Endothelial cell of umbilical vein (primary cell): ENCODE results near the gene NAA10. TPM values are rescaled to one million over a fixed set of nuclear protein-coding genes. Genes with fewer than 3 reads are reported as not detected.

Experiments
- BruUV-seq: library from RNA; stranded (reverse); fragments of 400-500 nt; replicated peaks from 2 replicates; lab custom pipeline; 2021; lab: Mats Ljungman, UMichigan
- CTCF ChIA-PET: fragments of 300-600, 350-600 bp; sonication (Branson Sonifier 250); formaldehyde crosslinking; loops from one replicate; lab custom pipeline; 2021; ENCODE audit warnings: antibody characterized with exemption, inconsistent platforms; lab: Charles Lee
- POLR2A ChIA-PET: fragments of 300-600, 350-600 bp; sonication (Branson Sonifier 250); formaldehyde crosslinking; loops from one replicate; lab custom pipeline; 2021; ENCODE audit warnings: antibody characterized with exemption, inconsistent platforms; lab: Charles Lee
- DNase-seq: peaks from one replicate; pipeline ENCODE4 v3.0.0-alpha.2; 2011; ENCODE audit warnings: low read depth, low spot score
- FAIRE-seq: peaks from 2 replicates; lab custom pipeline; 2011; peaks lifted over from hg19 to GRCh38; lab: Jason Lieb, UNC
- H2AFZ ChIP-seq: 2 replicates; pipeline ENCODE4 v1.6.0; 2012; ENCODE audit warnings: low read depth, low read length, control low read depth, inconsistent platforms
- H3K27ac ChIP-seq: 2 replicates; pipeline ENCODE4 v1.5.1; 2011; ENCODE audit warnings: low read depth, mild to moderate bottlenecking, control low read depth, low read length, moderate library complexity; ENCODE audit not compliant: insufficient read depth
- H3K27me3 ChIP-seq, 2 experiments: 2 replicates each; pipeline versions ENCODE4 v1.6.0 to v1.6.1; 2011; ENCODE audit warnings: low read length in 2 of 2, mixed read lengths in 1 of 2; ENCODE audit not compliant: control insufficient read depth in 2 of 2, insufficient read depth in 2 of 2
- H3K36me3 ChIP-seq, 2 experiments: 2 replicates in 1 of 2; 3 replicates in 1 of 2; pipeline ENCODE4 v1.5.1; 2011; ENCODE audit warnings: low read length in 2 of 2, mild to moderate bottlenecking in 1 of 2, moderate library complexity in 1 of 2; ENCODE audit not compliant: control insufficient read depth in 2 of 2, insufficient read depth in 2 of 2; ENCODE audit errors: extremely low read depth in 1 of 2
- H3K4me1 ChIP-seq: 3 replicates; pipeline ENCODE4 v1.5.1; 2011; ENCODE audit warnings: mild to moderate bottlenecking, low read length; ENCODE audit not compliant: control insufficient read depth, insufficient read depth; ENCODE audit errors: extremely low read depth
- H3K4me2 ChIP-seq: 2 replicates; pipeline ENCODE4 v1.6.1; 2011; ENCODE audit warnings: low read length, control low read depth, mixed read lengths; ENCODE audit not compliant: insufficient read depth
- H3K4me3 ChIP-seq, 3 experiments: fragments of 200-600 bp in 1 of 3; sonication (generic), shearing (Covaris generic) in 1 of 3; replicated peaks in 1 of 3; 2 replicates each; pipeline ENCODE4 v1.5.1; 2011 to 2016; ENCODE audit warnings: control low read depth in 3 of 3, low read length in 3 of 3, mild to moderate bottlenecking in 2 of 3, inconsistent platforms in 1 of 3, low read depth in 1 of 3, moderate library complexity in 1 of 3; ENCODE audit not compliant: insufficient read depth in 1 of 3
- H3K79me2 ChIP-seq: 2 replicates; pipeline ENCODE4 v1.6.0; 2012; ENCODE audit warnings: low read length, inconsistent platforms; ENCODE audit not compliant: control insufficient read depth, insufficient read depth
- H3K9ac ChIP-seq: replicated peaks from 2 replicates; pipeline ENCODE3; 2011; ENCODE audit warnings: low read length, control low read depth; ENCODE audit not compliant: insufficient read depth; ENCODE audit errors: extremely low read depth
- H3K9me1 ChIP-seq: replicated peaks from 3 replicates; pipeline ENCODE4 v1.6.0; 2011; ENCODE audit warnings: mild to moderate bottlenecking, low read length; ENCODE audit not compliant: control insufficient read depth, insufficient read depth; ENCODE audit errors: extremely low read depth
- H3K9me3 ChIP-seq: replicated peaks from 2 replicates; pipeline ENCODE4 v1.5.1; 2012; ENCODE audit warnings: low read length, inconsistent platforms; ENCODE audit not compliant: control insufficient read depth, insufficient read depth
- H4K20me1 ChIP-seq: replicated peaks from 2 replicates; pipeline ENCODE3; 2011; ENCODE audit warnings: mild to moderate bottlenecking, low read length; ENCODE audit not compliant: control insufficient read depth, insufficient read depth; ENCODE audit errors: extremely low read depth
- EZH2 ChIP-seq: IDR thresholded peaks from 2 replicates; pipeline ENCODE4 v1.6.1; 2012; ENCODE audit warnings: borderline replicate concordance, low read depth, mild to moderate bottlenecking, moderate library complexity, low read length, inconsistent platforms; ENCODE audit not compliant: severe bottlenecking
- FOS ChIP-seq: IDR thresholded peaks from 2 replicates; pipeline ENCODE4 v1.6.1; 2011; ENCODE audit warnings: mild to moderate bottlenecking, low read length, moderate library complexity, borderline replicate concordance; ENCODE audit not compliant: insufficient read depth
- JUN ChIP-seq: IDR thresholded peaks from 2 replicates; pipeline ENCODE4 v1.6.1; 2011; ENCODE audit warnings: borderline replicate concordance, low read depth; ENCODE audit not compliant: insufficient read length, insufficient read depth
- MAX ChIP-seq: IDR thresholded peaks from 2 replicates; pipeline ENCODE4 v1.6.1; 2011; ENCODE audit not compliant: insufficient read depth, insufficient read length
- MYC ChIP-seq: IDR thresholded peaks from one replicate; pipeline ENCODE4 v1.6.1; 2011; ENCODE audit warnings: mild to moderate bottlenecking, low read depth, low read length
- POLR2AphosphoS5 ChIP-seq: IDR thresholded peaks from 2 replicates; pipeline ENCODE4 v1.6.1; 2012; ENCODE audit warnings: low read depth, mild to moderate bottlenecking, control low read depth, low read length, moderate library complexity; ENCODE audit not compliant: insufficient read depth
- dilution Hi-C: fragments of 300-500 bp; cut with MboI; formaldehyde crosslinking; loops from one replicate; pipeline ENCODE4 v1.15.0; 2019; ENCODE audit warnings: low sequenced_read_pairs; ENCODE audit not compliant: extremely low pct_ligation_motif_present
- intact Hi-C: fragments of 100-400 bp; cut with micrococcal nuclease; formaldehyde crosslinking; loops from one replicate; pipeline ENCODE4 v1.10.0; 2022
- polyA plus RNA-seq, 4 experiments: library from polyadenylated mRNA; depleted of rRNA in 3 of 4; stranded (reverse) in 3 of 4; unstranded in 1 of 4; fragments of >200 nt; gene quantifications; 2 replicates each; pipeline versions ENCODE4 v1.2.1 to v1.2.3, GENCODE V29; 2011 to 2012; ENCODE audit warnings: missing spikeins in 1 of 4
- total RNA-seq: library from RNA; stranded (reverse); gene quantifications from 2 replicates; pipeline ENCODE4 v1.2.3, GENCODE V29; 2021

NAA10 gene
- total and polyA plus RNA-seq, 2 donors (not counting 3 experiments of a cell fraction or from before 2014, with no cell fraction given), result 141 to 144 TPM

GRCh38 chrX:153971450-153972367 is 36.9 kb upstream of the NAA10 start, which contains the start of gene HCFC1:
Gene HCFC1, minus strand, starts transcription at chrX:153971818. Its CDS starts 978 bp downstream, at chrX:153970840.
- Histone ChIP-seq H3K4me3 (peak within 1 kb of the TSS; percentile 47 to 76 (median 74)), H3K27ac (peak within 1 kb of the TSS; percentile 98), H2AFZ (no peak within 1 kb of the TSS), H3K36me3 (no peaks in the 10 kb centered on the region), H3K79me2 (peaks cover 46% of the 10 kb centered on the region), H3K4me1 (peaks cover 45% of the 10 kb centered on the region), H3K9ac (peak within 1 kb of the TSS; percentile 97), H4K20me1 (no peaks in the 10 kb centered on the region), H3K27me3 (no peaks in the 10 kb centered on the region), H3K9me1 (no peaks in the 10 kb centered on the region), H3K4me2 (peak within 1 kb of the TSS; percentile 37), H3K9me3 (no peaks in the 10 kb centered on the region)
- DNase-seq (peak; percentile 87), FAIRE-seq (peak; percentile 97)
- ChIA-PET POLR2A (interaction anchor here (1.3 kb wide), 1 partner anchor 47 kb away, joined by 3 read pairs; no protein-coding TSS in a partner anchor), CTCF (interaction anchor here (1.0 to 1.2 kb wide), 3 partner anchors 9 to 403 kb away, joined by 3 read pairs; partner anchors contain the start of gene FLNA)
- intact Hi-C loops, result loop anchor here (1.0 kb wide), 4 partner anchors 43 to 407 kb away; partner anchors contain the start of genes IRAK1 and MECP2
- dilution Hi-C loops, result no loop called here
- TF ChIP-seq POLR2AphosphoS5, result peak; percentile 20
- peak; percentile 27 for TF ChIP-seq JUN
- TF ChIP-seq FOS, result no peak
- BruUV-seq, result TSS peak; percentile 80

DNA sequence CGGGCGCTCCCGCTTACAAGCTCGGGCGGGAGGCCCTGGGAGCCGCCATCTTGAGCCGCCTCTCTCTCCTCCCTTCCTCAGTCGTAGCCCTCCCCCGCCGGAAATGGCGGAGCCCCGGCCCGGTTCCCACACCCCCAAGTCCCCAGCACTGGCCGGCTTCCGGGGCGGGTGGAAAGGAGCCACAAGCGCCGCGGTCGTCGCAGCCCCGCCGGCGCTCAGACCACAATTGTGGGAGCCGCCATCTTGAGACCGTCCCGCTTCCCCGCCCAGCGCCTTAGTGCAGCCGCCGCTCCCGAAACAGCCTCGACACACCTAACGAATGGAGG is 36.2 kb upstream of the NAA10 start:
- Histone ChIP-seq H3K27me3 (no peaks in the 10 kb centered on the region), H3K4me2 (peak overlapping the region; percentile 37), H4K20me1 (no peaks in the 10 kb centered on the region), H3K79me2 (peaks cover 52% of the 10 kb centered on the region), H3K27ac (peak overlapping the region; percentile 98), H3K9me1 (no peaks in the 10 kb centered on the region), H2AFZ (no peak overlapping the region), H3K4me3 (peak overlapping the region; percentile 47 to 76 (median 74)), H3K36me3 (no peaks in the 10 kb centered on the region), H3K4me1 (peaks cover 45% of the 10 kb centered on the region), H3K9ac (peak overlapping the region; percentile 97), H3K9me3 (no peaks in the 10 kb centered on the region)
- POLR2A ChIA-PET, result interaction anchor here (0.8 to 1.3 kb wide), 2 partner anchors 46 to 427 kb away, joined by 3 to 9 read pairs; partner anchors contain the start of gene RPL10
- dilution Hi-C loops, result no loop called here
- intact Hi-C loops, result loop anchor here (1.0 kb wide), 2 partner anchors 126 to 407 kb away; partner anchors contain the start of gene MECP2
- CTCF ChIA-PET, result interaction anchor here (1.0 to 1.2 kb wide), 2 partner anchors 10 to 403 kb away, joined by 3 read pairs; partner anchors contain the start of gene FLNA
- DNase-seq (peak; percentile 80), FAIRE-seq (no peak)
- TF ChIP-seq MAX, result no peak
- TF ChIP-seq MYC, result no peak
- peak; percentile 47 for TF ChIP-seq POLR2AphosphoS5
- TF ChIP-seq FOS, result no peak
- no peak for TF ChIP-seq JUN
- no peak for TF ChIP-seq EZH2
- no TSS peak for BruUV-seq
